Psoas muscle (tissue), 8 donors: ENCODE measurements around the gene NAB2. TPM values are rescaled to one million over a fixed set of nuclear protein-coding genes. Genes with fewer than 3 reads are reported as not detected.

Experiments
- ATAC-seq, 4 donors: fragments of 200-7000 bp; cut with Tn5 transposase; one replicate each; pipeline ENCODE4 v1.9.1; 2020; ENCODE audit warnings: moderate library complexity in 3 of 4, mild to moderate bottlenecking in 2 of 4
- DNase-seq, 2 donors: peaks; one replicate each; pipeline ENCODE4 v3.0.0-alpha.2; 2020
- H3K27ac ChIP-seq: fragments of 200-600 bp; one replicate; pipeline ENCODE4 v1.8.0; 2022
- H3K27me3 ChIP-seq, 3 donors: fragments of 200-600 bp in 1 of 3; one replicate each; pipeline versions ENCODE4 v1.6.1 to v1.8.0; 2013 to 2022; ENCODE audit warnings: low read length in 2 of 3, mild to moderate bottlenecking in 2 of 3, moderate library complexity in 1 of 3; ENCODE audit not compliant: insufficient read depth in 3 of 3
- H3K36me3 ChIP-seq, 2 donors: fragments of 200-600 bp in 1 of 2; one replicate each; pipeline versions ENCODE4 v1.6.1 to v1.8.0; 2013 to 2022; ENCODE audit warnings: low read depth in 1 of 2, mild to moderate bottlenecking in 1 of 2, moderate library complexity in 1 of 2; ENCODE audit not compliant: insufficient read depth in 1 of 2
- H3K4me1 ChIP-seq: fragments of 200-600 bp; one replicate; pipeline ENCODE4 v1.8.0; 2022
- H3K4me3 ChIP-seq: fragments of 200-600 bp; one replicate; pipeline ENCODE4 v1.8.0; 2022; ENCODE audit warnings: mild to moderate bottlenecking
- H3K9me3 ChIP-seq: fragments of 200-600 bp; one replicate; pipeline ENCODE4 v1.8.0; 2022
- WGBS, 3 donors: extraction: QIAGEN DNeasy Blood & Tissue Kit; methylation state at CpG; one replicate each; pipeline versions ENCODE4 v1.1.6 to v1.1.7; 2013; 5-methylcytosine and 5-hydroxymethylcytosine counted together
- intact Hi-C, 2 donors: fragments of 100-400 bp; cut with DNase I; formaldehyde crosslinking; loops; one replicate each; pipeline versions ENCODE4 v1.11.0 to v1.14.2; 2022
- polyA plus RNA-seq, 3 donors: library from polyadenylated mRNA; stranded (reverse); fragments of 200-250 nt; gene quantifications; one replicate each; pipeline ENCODE4 v1.2.3, GENCODE V29; 2013
- total RNA-seq, 4 donors: library from RNA; stranded (reverse); fragmentation: NEBNext Ultra II Directional in 2 of 4; extraction: Animal tissue kit (Norgen Biotek cat#: 25700) in 2 of 4; gene quantifications; one replicate each; pipeline versions ENCODE4 v1.2.1 to v1.2.4, GENCODE V29; 2021 to 2023
- TF ChIP-seq, protein P1 (sequence below): fragments of 200-600 bp; IDR thresholded peaks from one replicate; pipeline ENCODE4 v1.8.0; 2022; ENCODE audit warnings: antibody characterized with exemption
- donor health status: healthy with polysubstance abuse.
- donor health status: DM: no; HTN: no; CAD: no; lungs with moderate emphysema.
- donor health status: Bipolar disorder and iron deficiency.
- donor health status: healthy.
- donor health status: DM: yes; HTN: yes; CAD: no.
- donor health status: DM: no; HTN: no; CAD: no.
- donor health status: DM: no; HTN: no; CAD: no.
- donor health status: DM: yes; HTN: yes; CAD: no.

Gene NAB2
- total and polyA plus RNA-seq, 7 donors, result 5.6 to 114 (median 8.9) TPM

- no peak overlapping the region for H3K27ac ChIP-seq
- intact Hi-C loops, result loop anchor here (1.0 to 2.0 kb wide), 3 partner anchors 51 to 59 kb away; no protein-coding TSS in a partner anchor
- TF ChIP-seq, protein P1, sequence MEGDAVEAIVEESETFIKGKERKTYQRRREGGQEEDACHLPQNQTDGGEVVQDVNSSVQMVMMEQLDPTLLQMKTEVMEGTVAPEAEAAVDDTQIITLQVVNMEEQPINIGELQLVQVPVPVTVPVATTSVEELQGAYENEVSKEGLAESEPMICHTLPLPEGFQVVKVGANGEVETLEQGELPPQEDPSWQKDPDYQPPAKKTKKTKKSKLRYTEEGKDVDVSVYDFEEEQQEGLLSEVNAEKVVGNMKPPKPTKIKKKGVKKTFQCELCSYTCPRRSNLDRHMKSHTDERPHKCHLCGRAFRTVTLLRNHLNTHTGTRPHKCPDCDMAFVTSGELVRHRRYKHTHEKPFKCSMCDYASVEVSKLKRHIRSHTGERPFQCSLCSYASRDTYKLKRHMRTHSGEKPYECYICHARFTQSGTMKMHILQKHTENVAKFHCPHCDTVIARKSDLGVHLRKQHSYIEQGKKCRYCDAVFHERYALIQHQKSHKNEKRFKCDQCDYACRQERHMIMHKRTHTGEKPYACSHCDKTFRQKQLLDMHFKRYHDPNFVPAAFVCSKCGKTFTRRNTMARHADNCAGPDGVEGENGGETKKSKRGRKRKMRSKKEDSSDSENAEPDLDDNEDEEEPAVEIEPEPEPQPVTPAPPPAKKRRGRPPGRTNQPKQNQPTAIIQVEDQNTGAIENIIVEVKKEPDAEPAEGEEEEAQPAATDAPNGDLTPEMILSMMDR, result no peak
- ATAC-seq (no peak), DNase-seq (no peak)
- H3K36me3 ChIP-seq, result no peaks in the 10 kb centered on the region
- no peak overlapping the region for H3K4me3 ChIP-seq
- no peaks in the 10 kb centered on the region for H3K27me3 ChIP-seq
- H3K9me3 ChIP-seq, result no peaks in the 10 kb centered on the region
- 43 to 55% (median 44%) methylated on average over 2 of the region's 2 CpGs for WGBS, 3 donors
- H3K4me1 ChIP-seq, result peaks cover 8% of the 10 kb centered on the region
Observed at GRCh38 chr12:57123813-57124212, 34.9 kb downstream of the NAB2 start.

- H3K4me3 ChIP-seq, result no peak overlapping the region
- TF ChIP-seq, protein P1, result peak; percentile 98
- H3K36me3 ChIP-seq, result no peaks in the 10 kb centered on the region
- 14 to 20% (median 15%) methylated on average over 10 of the region's 10 CpGs for WGBS, 3 donors
- ATAC-seq, result peak; percentile 53 to 71 (median 64)
- peak in 1 of 2 donors; percentile 63 for DNase-seq
- no peaks in the 10 kb centered on the region for H3K9me3 ChIP-seq
- no peak overlapping the region for H3K27ac ChIP-seq
- H3K27me3 ChIP-seq, result no peaks in the 10 kb centered on the region
- intact Hi-C loops, result loop anchor here (1.0 to 2.0 kb wide), 3 partner anchors 50 to 59 kb away; no protein-coding TSS in a partner anchor
- peaks cover 8% of the 10 kb centered on the region for H3K4me1 ChIP-seq
Observed at GRCh38 chr12:57124261-57124877, 35.5 kb downstream of the NAB2 start.

GRCh38 chr12:57126061-57126460 lies 37.1 kb downstream of the NAB2 start:
- DNase-seq, result no peak
- H3K9me3 ChIP-seq, result no peaks in the 10 kb centered on the region
- TF ChIP-seq, protein P1, result no peak
- H3K27ac ChIP-seq, result no peak overlapping the region
- no peaks in the 10 kb centered on the region for H3K27me3 ChIP-seq
- WGBS, 3 donors, result 91 to 94% (median 91%) methylated on average over 11 of the region's 11 CpGs
- intact Hi-C loops, result no loop called here
- H3K4me3 ChIP-seq, result no peak overlapping the region
- no peaks in the 10 kb centered on the region for H3K36me3 ChIP-seq
- peaks cover 8% of the 10 kb centered on the region for H3K4me1 ChIP-seq
- no peak for ATAC-seq

- Histone ChIP-seq H3K9me3 (no peaks in the 10 kb centered on the region), H3K27ac (peak overlapping the region; percentile 78), H3K4me3 (peak overlapping the region; percentile 72), H3K36me3 (no peaks in the 10 kb centered on the region), H3K4me1 (peaks cover 9% of the 10 kb centered on the region), H3K27me3 (no peaks in the 10 kb centered on the region)
- DNase-seq (no peak), ATAC-seq (no peak)
- intact Hi-C loops, result no loop called here
- 53 to 63% (median 54%) methylated on average over 7 of the region's 7 CpGs for WGBS, 3 donors
- TF ChIP-seq, protein P1, result no peak
Observed at GRCh38 chr12:57126561-57126960, 37.6 kb downstream of the NAB2 start.
